ENCODE data around the gene COX4I2.

The COX4I2 gene

DNA sequence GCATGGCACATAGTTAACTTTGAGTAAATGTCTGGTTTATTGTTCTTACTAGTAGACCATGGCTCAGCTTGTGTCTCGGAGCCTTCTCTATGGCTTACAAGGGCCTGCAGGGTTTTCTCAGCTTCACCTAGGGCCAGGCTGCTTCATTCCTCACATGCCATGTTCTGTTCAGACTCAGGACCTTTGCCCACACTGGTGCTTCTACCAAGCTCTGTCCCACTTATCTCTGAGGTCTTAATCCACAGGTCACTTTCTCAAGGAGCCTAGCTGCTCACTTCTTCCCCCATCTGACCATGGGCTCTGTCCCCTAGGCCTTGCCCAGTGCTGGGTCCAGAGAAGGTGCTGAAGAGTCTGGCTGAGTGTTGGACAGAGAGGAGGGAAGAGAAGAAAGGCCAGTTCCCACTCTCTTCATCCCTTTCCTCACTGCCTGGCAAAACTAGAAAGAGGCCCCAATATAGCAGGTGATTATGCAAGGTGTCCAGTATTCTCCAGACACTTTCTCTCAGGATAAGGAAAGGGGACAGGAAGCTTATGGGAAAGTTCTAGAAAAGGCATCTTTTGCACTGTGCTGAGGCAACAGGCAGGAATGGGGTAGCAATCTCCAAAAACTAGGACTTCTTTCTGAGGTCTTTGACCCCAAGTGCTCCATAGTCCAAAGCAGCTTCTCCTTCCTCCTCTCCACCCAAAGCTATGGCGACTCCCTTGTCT lies 40.0 kb downstream of the COX4I2 start:
- DNase-seq (ENCODE audit: low spot score): no peak

DNA sequence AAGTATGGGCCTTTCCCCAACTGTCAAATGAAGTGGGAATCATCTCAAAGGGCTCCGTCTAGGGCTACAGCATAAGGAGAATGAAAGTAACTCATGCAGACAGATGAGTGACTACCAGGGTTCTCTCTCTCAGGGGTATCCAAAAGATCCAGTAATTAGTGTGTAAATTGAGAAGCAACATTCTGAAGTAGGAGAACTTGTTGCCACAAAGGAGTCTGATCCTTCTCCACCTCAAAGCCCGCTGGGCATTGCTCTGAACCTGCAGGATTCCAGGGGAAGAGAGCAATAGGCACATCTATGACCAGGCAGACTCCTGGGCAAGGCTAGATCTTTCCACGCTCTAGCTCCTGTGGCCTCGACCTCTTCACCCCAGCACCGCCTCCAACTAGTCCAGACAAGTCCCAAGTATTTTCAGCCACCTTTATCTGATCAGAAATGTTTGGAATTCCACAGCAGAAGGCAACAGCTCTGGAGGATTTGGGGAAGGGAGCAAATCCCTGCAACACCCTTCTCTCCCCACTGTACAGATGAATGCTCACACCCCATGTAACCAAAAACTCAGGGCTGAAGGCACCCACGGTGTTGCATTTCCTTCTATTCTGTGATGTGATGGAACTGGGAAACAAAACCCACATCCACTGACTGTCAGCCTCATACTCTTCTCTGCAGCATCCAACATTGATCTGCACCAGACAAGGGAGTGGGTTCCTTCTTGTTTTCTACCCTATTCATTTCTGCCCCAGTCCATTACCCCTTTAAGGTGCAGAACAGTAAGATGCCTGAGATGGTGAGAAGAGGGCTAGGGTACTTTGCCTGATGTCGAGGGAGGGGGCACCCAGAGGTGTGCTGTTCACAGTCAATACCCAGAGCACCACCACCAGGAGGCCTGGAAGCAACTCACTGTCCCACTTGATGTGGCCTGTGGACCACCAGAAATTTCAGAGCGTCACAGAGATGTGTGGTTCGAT lies 41.0 kb downstream of the COX4I2 start:
- peak; percentile 37 for DNase-seq (ENCODE audit: low spot score)

DNA sequence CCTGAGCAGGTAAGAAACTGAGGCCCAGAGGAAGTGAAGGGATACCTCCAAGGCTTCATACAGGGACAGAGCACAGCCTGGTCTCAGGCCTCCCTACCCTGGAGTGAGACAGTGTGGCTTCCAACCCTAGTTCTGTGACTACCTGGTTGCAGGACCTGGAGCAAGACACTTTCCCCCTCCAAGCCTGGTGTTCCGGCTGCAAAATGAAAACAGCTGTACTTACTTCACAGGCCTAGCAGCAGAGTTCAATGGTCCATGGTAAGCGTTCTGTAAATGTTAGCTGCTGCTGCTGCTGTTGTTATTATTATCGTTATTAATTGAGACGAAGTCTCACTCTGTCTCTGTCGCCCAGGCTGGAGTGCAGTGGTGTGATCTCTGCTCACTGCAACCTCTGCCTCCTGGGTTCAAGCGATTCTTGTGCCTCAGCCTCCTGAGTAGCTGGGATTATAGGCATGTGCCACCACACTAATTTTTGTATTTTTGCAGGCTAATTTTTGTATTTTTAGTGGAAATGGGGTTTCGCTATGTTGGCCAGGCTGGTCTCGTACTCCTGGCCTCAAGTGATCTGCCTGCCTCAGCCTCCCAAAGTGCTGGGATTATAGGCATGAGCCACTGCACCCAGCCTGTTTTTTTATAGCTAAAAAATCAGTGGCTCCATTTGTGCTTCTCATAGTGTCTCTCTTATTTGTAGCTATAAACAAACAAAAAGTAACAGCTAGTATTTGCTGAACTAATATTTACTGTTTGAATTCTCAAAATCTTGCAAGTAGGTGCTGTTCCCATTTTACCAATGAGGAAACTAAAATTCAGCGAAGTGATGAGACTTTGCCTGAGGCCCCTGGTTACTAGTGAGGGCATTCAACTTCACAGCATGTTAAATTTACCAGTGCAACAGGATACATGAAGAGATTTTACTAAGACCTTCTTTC lies 41.9 kb downstream of the COX4I2 start:
- no peak for DNase-seq (ENCODE audit: low spot score)

DNA sequence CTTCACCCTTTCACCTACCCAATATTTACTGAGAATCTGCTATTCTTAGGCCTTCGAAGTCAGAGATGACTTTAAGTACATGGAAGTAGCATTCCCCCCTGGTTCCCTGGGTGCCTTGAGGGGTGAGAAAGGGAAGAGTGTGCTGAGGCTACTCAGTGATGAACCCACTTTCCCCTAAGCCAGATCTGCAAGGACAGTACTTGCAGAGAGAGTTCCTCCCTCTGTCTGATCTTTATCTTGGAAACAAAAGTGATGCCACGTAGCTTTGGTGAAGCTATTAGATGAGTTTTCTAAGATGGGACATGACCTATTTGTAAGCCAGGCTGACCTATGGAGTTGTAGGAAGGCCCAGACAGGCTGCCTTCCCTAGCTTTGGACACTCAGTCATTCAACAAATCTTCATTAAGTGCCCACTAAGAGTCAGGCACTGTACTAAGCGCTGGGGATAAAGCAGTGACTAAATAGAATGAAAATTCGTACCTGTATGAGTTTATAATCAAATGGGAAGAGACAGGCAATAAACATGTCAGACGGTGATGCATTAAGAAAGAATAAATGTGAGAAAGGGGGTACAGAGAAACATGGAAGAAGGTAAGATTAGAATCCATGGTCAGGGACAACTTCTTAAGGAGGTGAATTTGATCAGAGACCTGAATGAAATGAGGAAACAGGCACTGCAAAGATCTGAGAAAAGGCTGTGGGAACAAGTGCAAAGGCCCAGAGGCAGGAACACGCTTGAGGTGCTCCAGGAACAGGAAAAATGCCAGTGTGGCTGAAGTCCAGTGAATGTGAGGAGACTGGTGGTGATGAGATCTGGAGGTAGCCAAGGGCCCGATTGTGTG lies 42.8 kb downstream of the COX4I2 start:
- no peak for DNase-seq (ENCODE audit: low spot score)

DNA sequence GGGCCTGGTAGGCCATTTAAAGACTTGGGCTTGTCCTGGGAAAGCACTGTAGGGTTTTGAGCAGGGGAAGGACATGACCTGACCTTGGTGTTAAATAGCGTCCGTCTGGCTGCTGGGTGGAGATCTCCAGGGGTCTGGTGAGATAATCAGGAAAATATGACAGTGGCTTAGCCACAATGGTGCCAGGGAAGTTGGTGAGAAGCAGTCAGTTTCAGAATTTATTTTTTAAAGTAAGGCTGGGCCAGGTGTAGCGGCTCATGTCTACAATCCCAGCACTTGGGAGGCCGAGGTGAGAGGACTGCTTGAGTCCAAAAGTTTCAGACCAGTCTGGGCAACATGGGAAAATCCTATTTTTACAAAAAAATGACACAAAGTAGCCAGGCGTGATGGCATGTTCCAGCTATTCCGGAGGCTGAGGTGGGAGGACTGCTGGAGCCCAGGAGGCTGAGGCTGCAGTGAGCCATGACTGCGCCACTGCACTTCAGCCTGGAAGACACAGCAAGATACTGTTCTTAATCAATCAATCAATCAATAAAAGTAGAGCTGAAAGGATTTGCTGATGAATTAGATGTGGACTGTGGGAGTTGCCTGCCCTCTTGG lies 43.5 kb downstream of the COX4I2 start:
- no peak for DNase-seq (ENCODE audit: low spot score)

DNA sequence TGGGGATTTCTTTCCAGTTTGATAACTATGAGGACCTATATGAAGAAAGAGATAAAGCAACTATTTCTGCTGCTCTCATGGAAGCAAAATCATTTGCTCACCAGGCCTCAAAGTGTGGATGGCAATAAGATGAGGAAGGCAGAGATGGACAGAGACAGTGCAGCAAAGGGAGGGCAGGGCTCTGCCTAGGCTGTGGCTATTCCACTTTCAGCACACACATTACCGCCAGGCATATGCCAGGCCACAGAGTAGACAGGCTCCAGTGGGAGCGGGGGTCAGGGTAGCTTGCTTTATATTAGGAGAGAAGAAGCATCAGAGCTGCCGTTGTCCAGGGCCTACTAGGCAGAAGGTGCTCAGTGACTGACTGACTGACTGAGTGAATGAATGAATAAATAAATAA lies 44.1 kb downstream of the COX4I2 start:
- DNase-seq (ENCODE audit: low spot score): no peak

DNA sequence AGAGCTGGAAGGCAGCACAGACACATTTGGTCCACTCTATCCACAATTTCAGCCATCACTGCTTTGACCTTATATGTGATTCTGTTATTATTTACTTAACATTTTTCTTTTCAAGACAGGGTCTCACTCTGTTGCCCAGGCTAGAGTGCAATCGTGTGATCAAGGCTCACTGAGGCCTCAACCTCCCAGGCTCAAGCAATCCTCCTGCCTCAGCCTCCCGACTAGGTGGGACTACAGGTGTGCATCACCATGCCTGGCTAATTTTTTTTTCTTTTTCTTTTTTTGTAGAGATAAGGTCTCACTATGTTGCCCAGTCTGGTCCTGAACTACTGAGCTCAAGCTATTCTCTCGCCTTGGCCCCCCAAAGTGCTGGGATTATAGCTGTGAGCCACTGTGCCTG lies 44.6 kb downstream of the COX4I2 start:
- DNase-seq (ENCODE audit: low spot score): no peak

DNA sequence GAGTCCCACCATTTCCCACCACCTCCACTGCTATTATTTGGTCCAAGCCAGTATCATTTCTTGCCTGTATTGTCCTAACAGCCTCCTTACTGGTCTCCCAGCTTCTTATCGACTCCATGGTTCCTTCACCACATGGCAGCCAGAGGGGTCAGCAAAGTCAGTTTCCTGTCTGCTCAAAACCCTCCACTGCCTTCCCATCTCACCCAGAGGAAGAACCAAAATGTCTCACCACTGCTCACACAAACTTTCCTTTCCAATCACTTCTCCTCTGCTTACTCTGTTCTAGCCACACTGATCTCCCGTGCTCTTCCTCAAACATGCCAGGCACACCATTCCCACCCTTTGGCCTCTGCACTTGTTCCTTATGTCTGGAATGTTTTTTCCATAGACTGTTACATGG lies 45.2 kb downstream of the COX4I2 start:
- DNase-seq (ENCODE audit: low spot score): no peak

DNA sequence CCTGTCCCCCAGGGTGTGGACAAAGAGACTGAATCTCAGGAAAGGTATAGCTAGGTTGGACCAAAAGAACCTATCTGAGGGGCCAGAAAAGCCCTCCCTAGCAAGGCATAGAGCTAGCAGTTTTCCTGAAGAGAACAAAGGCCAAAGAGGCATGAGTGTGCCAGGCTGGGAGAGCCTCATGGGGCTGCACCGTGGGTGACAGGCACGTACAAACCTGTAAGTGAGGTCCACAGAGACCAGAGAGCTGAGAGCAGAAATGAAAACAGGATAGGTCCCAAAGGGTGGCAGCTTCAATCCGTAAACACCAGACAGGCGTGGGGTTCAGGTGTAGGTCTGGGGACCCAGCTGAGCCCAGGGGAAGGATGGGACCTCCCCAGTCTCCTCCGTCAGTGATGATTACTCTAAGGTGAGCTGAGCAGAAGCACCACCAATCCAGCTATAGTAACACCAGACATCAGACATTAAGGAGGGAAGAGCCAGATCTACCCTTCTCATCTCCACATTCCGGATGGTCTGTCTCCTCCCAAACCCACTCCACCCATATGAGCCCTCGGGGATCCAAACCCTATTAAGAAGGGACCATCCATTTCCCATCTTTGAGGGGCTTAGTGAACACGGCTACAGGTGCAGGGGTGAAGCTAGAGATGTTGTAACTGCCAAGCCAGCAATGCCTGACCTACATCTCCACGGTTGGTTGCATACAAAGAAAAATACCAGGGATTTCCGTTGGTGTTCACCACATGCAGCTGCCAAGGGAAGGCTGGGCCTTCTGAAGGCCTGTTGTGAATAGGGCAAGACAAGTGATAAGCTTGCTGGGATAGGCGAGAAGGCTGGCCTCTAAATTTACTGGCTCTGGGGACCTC lies 46.7 kb downstream of the COX4I2 start:
- peak; percentile 81 for DNase-seq (ENCODE audit: low spot score)

DNA sequence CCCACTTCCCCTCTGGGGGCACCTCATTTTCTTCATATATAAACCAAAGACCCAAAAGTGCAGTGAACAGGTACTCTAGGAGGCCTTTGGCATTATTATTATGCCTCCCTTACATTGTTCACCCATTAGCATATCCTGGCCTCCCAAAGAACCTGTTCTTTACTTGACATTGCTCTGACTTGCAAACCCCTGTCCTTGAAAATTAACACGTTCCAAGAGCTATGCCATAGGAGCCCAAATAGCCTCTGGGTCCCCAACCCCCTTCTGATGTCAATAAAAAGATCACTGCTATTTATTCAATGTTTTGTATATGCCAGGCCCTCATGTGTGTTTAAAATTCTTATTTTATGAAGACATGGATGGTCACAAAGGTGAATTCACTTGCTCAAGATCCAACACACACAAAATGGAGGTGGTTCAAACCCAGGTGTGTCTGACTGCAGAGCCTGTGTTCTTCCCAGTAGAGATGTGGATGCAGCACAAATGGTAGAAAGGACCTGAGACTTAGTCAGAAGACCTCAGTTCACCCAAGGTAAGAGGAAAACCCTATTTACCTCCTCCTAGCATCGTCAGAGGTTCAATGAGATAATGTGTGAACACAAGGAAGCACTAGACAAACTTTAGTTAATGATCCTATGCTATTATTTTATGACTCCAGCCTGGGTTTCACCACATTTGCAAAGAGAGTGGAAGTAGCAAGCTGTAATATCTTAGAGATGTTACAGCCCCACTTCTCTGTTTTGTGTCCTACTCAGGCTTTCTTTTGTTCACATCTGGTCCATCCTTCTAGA lies 48.3 kb downstream of the COX4I2 start:
- no peak for DNase-seq (ENCODE audit: low spot score)

DNA sequence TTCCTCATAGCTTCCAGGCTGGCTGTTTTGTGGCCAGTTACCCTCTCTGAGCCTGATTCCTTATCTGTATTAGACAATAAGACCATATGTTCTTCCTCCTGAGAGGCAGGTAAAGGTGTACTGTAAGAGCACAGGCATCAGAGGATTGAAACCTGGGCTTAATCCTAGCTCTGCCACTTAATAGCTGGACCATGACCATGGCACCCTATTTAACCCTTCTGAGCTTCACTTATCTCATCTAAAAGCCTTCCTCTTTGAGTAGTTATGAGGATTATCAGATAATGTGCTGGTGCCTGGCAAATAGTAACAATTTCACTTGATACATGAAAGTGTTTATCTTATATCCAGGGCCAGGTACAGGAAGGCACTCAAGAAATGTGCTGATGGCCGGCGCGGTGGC lies 50.1 kb downstream of the COX4I2 start:
- no peak for DNase-seq (ENCODE audit: low spot score)

DNA sequence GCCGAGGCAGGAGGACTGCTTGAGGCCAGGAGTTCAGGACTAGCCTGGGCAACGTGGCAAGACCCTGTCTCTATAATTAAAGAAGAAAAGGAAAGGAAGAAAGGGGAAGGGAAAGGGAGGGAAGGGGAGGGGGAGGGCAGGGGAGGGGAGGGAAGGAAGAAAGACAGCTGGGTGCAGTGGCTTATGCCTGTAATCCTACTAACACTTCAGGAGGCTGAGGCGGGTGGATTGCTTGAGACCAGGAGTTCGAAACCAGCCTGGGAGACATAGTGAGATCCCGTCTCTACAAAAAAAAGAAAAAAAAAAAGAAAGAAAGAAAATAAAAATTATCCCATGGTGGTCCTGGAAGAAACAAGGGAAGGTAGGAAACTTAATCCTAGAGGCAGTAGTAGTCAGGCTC lies 51.4 kb downstream of the COX4I2 start:
- no peak for DNase-seq (ENCODE audit: low spot score)

DNA sequence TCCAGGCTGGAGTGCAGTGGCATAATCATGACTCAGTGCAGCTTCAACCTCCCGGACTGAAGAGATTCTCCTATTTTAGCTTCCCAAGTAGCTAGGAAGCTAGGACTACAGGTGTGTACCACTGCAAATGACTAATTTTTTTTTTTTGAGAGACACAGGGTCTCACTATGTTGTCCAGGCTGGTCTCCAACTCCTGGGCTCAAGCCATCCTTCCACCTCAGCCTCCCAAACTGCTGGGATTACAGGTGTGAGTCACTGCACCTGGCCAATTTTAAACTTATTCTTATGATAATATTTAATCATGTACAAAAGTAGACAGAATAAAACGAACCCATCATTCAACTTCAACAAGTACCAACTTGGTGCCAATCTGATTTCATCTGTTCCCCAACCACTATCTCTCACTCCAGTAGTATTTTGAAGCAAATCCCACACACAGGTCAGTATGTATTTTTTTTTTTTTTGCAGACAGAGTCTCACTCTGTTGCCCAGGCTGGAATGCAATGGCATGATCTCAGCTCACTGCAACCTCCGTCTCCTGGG lies 52.5 kb downstream of the COX4I2 start:
- DNase-seq (ENCODE audit: low spot score): no peak

DNA sequence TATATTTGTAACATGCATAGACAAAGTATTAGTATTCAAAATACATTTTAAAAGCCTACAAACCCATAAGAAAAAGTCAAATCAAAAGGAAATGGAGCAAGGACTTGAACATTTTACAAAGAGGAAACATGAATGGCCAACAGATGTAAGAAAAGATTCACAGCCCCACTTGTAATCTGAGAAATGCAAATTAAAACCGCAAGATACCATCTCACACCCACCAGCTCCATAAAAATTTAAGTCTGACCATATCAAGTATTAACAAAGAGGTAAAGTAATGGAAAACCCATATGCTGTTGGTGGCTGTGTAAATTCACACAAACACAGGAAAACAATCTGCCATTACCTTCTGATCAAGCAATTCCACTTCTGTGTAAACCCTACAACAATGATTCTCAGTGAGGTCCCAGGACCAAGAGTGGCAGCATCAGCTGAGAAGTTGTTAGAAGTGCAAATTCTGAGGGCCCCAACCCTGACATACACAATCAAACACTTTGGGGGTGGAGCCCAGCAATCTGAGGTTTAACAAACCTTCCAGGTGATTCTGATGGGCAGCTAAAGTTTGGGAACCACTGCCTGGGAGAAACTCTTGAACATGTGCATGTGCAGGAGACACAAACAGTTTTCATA lies 54.0 kb downstream of the COX4I2 start:
- DNase-seq (ENCODE audit: low spot score): no peak

DNA sequence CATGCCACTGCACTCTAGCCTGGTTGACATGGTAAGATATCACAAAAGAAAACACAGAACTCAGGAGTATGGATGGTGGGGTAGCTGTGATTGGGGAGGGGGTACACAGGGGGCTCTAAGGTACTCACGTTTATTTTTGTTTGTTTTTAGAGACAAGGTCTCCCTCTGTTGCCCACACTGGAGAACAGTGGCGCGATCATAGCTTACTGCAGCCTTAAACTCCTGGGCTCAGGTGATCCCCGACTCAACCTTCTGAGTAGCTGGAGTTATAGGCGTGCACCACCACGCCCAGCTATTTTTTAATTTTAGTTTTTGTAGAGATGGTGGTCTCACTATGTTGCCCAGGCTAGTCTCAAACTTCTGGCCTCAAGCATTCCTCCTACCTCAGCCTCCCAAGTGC lies 55.7 kb downstream of the COX4I2 start:
- no peak for DNase-seq (ENCODE audit: low spot score)

DNA sequence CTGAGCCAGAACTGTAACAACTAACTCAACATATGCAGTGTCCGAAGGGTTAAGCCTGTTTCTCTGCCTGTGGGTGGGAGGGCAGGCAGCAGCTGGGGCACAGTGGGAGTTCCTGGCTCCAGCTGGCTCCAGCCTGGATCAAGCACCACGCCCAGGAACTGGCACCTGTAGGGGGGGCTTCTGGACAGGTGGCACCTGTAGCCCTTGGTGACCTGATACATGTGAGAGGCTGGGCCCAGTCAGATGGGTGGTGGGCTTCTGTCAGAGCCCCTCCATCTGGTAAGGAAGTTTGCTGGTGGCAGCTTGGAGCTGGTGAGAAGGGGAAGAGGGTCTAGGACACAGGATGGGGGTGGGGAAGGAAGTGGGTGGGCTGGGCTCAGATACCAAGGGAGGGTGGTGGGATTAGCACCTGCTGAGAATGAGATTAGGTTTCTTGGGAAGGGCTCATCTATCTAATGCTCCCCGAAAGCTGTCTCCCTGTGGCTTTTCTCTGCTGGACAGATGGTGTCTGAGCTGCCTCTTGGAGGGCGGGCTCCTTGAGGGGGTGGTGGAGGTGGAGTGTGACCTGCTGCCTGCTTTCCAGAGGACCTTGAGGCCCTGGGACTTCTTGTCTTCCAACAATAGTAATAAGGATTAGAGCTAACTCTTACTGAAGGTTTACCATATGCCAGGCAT lies 56.4 kb downstream of the COX4I2 start:
- DNase-seq (ENCODE audit: low spot score): peak; percentile 77

Measured in cerebellar cortex (tissue), 1 donor.